ENCODE measurements around the gene PCF11. TPM values are rescaled to one million over a fixed set of nuclear protein-coding genes. Genes with fewer than 3 reads are reported as not detected.

PCF11 gene
- total RNA-seq, 2 donors from 2014 or later, result 73.4 to 114 TPM

DNA sequence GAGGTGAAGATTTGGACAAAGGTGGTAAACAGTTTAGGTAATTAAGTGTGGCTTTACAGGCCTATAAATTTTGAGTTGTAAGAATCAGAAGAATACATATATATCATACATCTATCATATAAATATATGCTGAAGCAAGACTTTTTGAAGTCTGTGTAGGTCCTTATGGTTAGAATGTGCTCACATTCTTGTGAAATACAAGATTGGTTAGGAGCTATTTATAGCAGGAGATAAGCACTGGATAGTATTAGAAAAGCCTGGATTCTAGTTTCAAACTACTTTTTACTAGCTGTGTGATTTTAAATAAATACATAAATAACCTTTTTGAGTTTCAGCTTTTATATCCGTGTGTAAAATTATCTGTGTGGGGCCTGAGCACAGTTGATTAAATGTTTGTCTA is 78.9 kb downstream of the PCF11 start:
- Histone ChIP-seq H3K4me3 (no peak overlapping the region), H3K27ac (no peak overlapping the region), H3K36me3 (no peaks in the 10 kb centered on the region), H3K27me3 (replicated peaks; ENCODE audit: insufficient read depth) (no peaks in the 10 kb centered on the region), H3K4me1 (ENCODE audit: control insufficient read depth in 1 of 2, low read depth in 2 of 2) (peaks cover 0 to 2% of the 10 kb centered on the region in 2 donors), H3K9me3 (no peaks in the 10 kb centered on the region)
- ATAC-seq (ENCODE audit: insufficient number of reproducible peaks, low FRiP score, low read depth) (no peak), DNase-seq (ENCODE audit: low spot score) (no peak)
- TF ChIP-seq, protein P1, sequence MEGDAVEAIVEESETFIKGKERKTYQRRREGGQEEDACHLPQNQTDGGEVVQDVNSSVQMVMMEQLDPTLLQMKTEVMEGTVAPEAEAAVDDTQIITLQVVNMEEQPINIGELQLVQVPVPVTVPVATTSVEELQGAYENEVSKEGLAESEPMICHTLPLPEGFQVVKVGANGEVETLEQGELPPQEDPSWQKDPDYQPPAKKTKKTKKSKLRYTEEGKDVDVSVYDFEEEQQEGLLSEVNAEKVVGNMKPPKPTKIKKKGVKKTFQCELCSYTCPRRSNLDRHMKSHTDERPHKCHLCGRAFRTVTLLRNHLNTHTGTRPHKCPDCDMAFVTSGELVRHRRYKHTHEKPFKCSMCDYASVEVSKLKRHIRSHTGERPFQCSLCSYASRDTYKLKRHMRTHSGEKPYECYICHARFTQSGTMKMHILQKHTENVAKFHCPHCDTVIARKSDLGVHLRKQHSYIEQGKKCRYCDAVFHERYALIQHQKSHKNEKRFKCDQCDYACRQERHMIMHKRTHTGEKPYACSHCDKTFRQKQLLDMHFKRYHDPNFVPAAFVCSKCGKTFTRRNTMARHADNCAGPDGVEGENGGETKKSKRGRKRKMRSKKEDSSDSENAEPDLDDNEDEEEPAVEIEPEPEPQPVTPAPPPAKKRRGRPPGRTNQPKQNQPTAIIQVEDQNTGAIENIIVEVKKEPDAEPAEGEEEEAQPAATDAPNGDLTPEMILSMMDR (IDR thresholded peaks at IDR 0.05), result no peak

Other genes with a start within 250 kb of the PCF11 start
- gene RAB30, start 85.2 kb upstream of the PCF11 start, total RNA-seq, result 10 to 100 TPM; 16.6 to 25.7 TPM
- gene ANKRD42, start 36.6 kb downstream of the PCF11 start, total RNA-seq, result 10 to 100 TPM; 11.6 to 25.6 TPM
- gene CCDC90B, start 129.2 kb downstream of the PCF11 start, total RNA-seq, result 10 to 100 TPM; 18.0 to 18.5 TPM